ENCODE results near the gene NKX6-2.

The NKX6-2 gene

DNA sequence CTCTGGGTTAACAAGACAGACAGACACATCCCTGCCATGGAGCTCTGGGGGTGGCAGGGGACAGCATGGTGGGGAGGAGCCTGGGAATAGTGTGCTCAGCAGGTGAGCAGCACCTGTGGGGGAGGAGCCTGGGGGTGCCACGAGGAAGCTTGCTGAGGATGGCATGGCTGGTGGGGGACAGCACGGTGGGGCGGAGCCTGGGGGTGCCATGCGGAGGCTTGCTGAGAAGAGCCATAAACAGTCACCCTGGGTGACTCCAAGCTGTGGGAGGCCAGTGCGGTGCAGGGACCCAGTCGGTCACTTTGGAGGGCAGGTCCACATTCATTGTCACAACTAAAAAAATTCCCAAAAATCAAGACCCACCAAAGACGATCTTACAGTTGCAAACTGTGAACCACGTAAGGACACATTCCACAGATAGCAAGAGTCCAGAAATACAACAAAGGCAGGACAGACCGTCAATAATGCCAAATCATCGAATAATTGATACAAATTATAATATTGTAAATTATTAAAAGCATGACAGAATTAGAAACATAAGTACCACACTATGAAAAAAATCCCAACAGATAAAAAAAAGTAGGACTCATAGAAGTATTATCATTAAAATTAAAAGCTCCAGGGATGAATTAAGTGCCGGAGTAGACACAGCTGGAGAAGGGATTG lies 24.4 kb downstream of the NKX6-2 start:
- H3K27ac ChIP-seq: no peak overlapping the region
- DNase-seq (ENCODE audit: low spot score): no peak
- no peak overlapping the region for H3K4me3 ChIP-seq
- TF ChIP-seq, protein P1, sequence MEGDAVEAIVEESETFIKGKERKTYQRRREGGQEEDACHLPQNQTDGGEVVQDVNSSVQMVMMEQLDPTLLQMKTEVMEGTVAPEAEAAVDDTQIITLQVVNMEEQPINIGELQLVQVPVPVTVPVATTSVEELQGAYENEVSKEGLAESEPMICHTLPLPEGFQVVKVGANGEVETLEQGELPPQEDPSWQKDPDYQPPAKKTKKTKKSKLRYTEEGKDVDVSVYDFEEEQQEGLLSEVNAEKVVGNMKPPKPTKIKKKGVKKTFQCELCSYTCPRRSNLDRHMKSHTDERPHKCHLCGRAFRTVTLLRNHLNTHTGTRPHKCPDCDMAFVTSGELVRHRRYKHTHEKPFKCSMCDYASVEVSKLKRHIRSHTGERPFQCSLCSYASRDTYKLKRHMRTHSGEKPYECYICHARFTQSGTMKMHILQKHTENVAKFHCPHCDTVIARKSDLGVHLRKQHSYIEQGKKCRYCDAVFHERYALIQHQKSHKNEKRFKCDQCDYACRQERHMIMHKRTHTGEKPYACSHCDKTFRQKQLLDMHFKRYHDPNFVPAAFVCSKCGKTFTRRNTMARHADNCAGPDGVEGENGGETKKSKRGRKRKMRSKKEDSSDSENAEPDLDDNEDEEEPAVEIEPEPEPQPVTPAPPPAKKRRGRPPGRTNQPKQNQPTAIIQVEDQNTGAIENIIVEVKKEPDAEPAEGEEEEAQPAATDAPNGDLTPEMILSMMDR (IDR thresholded peaks at IDR 0.05): no peak

DNA sequence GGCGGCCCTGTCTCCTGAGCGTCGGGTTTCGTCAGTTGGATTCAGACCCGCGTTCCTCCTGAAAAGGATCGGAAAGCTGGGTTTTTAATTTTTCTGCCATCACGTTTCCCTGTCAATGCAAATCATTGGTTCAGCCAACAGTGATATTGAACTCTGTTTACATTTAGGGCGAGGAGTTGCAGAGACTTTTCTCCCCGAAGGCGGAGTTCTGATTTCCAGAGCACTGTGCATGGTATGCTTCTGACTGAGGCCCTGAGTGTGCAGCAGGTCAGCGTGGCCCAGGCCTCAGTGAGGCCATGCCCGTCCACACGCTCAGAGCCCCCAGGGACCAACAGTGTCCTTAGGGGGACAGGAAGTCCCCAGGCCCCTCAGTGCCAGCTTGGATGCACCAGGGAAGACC lies 27.1 kb downstream of the NKX6-2 start:
- no peak for DNase-seq (ENCODE audit: low spot score)
- Histone ChIP-seq H3K4me3 (no peak overlapping the region), H3K27ac (no peak overlapping the region)
- TF ChIP-seq, protein P1 (IDR thresholded peaks at IDR 0.05): no peak

DNA sequence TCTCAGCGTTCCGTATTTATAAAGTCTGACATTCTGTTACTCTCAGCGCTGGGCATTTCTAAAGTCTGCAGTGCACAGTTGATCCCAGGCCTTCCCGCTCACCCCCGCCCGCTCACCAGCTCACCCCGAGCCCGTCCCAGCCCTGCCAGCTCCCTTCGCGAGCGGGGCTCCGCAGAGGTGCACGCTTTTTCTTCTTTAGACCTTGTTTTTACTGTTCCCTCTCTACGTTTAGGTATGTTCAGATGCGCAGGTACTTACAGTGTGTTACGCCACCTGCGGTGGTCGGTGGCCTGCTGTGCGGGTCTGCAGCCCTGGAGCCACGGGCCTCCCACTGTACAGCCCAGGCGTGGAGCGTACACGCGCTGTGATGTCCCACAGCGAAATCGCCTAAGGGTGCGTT lies 28.8 kb downstream of the NKX6-2 start:
- H3K27ac ChIP-seq: no peak overlapping the region
- TF ChIP-seq, protein P1 (IDR thresholded peaks at IDR 0.05): no peak
- DNase-seq (ENCODE audit: low spot score): no peak
- no peak overlapping the region for H3K4me3 ChIP-seq

DNA sequence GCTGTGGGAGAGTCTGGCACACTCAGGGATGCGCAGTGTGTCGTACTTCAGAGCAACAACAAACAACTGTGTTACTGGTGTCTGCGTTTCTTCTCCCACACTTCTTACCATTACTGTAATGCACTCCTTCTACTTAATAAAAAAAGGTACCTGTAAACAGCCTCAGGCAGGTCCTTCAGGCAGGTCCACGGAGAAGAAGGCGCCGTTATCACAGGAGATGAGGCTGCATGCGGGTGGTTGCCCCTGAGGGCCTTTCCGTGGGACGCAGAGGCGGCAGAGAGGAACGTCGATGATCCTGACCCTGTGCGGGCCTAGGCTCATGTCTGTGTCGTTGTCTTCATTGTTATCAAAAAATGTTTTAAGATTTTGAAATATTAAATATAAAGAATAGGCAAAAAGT lies 29.4 kb downstream of the NKX6-2 start:
- Histone ChIP-seq H3K4me3 (no peak overlapping the region), H3K27ac (no peak overlapping the region)
- DNase-seq (ENCODE audit: low spot score): no peak

DNA sequence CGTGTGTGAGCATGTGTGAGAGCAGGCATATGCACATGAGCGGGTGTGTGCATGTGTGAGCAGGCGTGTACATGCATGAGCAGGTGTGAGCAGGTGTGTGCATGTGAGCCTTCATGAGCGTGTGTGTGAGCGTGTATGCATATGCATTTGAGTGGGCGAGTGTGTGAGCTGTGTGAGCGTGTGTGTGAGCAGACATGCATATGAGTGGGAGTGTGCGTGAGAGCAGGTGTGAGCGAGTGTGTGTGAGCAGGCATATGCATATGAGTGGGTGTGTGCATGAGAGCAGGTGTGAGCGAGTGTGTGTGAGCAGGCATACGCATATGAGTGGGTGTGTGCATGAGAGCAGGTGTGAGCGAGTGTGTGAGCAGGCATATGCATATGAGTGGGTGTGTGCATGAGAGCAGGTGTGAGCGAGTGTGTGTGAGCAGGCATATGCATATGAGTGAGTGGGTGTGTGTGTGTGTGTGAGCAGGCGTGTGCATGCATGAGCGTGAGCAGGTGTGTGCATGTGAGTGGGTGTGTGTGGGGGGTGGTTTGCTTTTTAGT lies 30.7 kb downstream of the NKX6-2 start:
- no peak for DNase-seq (ENCODE audit: low spot score)
- TF ChIP-seq, protein P1 (IDR thresholded peaks at IDR 0.05): no peak
- Histone ChIP-seq H3K27ac (no peak overlapping the region), H3K4me3 (no peak overlapping the region)

More for the DNA sequence above, 29.4 kb downstream of the NKX6-2 start:
- TF ChIP-seq, protein P1 (IDR thresholded peaks at IDR 0.05): no peak

DNA sequence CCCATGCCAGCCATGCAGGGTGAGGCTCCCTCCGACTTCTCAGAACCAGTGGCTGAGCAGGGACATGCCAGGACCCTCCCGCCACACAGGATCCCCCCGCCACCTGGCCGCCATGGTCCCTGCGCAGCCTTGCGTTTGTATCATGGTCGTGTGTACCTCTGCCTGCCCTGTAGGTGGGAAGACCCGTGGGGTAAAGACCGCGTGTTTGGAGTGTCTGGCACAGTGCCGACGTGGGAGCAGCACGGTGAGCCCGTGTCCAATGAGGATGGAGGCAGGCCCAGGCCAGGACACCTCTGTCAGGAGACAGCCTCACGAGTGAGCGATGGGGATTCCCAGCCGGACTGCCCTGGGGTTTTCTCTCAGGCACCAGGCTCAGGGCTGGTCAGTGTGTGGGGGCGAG lies 31.9 kb downstream of the NKX6-2 start:
- no peak for DNase-seq (ENCODE audit: low spot score)
- Histone ChIP-seq H3K27ac (no peak overlapping the region), H3K4me3 (no peak overlapping the region)
- TF ChIP-seq, protein P1 (IDR thresholded peaks at IDR 0.05): no peak

DNA sequence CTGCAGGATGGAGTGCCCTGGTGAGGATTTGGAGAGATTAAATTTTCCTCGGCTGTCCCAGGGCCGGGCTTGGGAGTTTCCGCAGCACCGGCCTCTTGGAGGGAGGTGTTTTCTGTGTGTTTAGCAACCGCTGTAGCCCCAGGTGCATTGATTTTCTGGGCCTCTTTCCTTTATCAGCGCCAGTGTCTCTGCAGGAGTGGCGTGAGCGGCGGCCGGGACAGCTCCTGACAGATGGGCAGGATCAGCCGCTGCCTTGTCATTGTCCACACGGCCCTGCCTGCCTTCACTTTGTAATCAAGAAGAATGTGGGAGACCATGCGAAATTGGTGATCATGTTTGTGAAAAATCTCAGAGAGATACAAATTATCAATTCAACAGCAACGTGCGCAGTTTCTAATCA lies 32.4 kb downstream of the NKX6-2 start:
- Histone ChIP-seq H3K27ac (no peak overlapping the region), H3K4me3 (no peak overlapping the region)
- TF ChIP-seq, protein P1 (IDR thresholded peaks at IDR 0.05): no peak
- no peak for DNase-seq (ENCODE audit: low spot score)

Data from coronary artery (tissue), 2 donors.